Panc1 (cell line): Measurements from ENCODE around the gene ATP9A. TPM values are rescaled to one million over a fixed set of nuclear protein-coding genes. Genes with fewer than 3 reads are reported as not detected.

Experiments
- ATAC-seq: fragments of 200-7000 bp; cut with Tn5 transposase; 2 replicates; pipeline ENCODE4 v1.9.1; 2020; ENCODE audit warnings: mild to moderate bottlenecking, moderate library complexity
- BruUV-seq: library from RNA; stranded (reverse); fragments of 400-500 nt; replicated peaks from 2 replicates; lab custom pipeline; 2021; lab: Mats Ljungman, UMichigan
- CTCF ChIA-PET: fragments of 300-600 bp; sonication (Branson Sonifier 250); formaldehyde crosslinking; loops from one replicate; lab custom pipeline; 2022; ENCODE audit warnings: antibody characterized with exemption; lab: Charles Lee
- POLR2A ChIA-PET: fragments of 300-600 bp; sonication (Branson Sonifier 250); formaldehyde crosslinking; loops from one replicate; lab custom pipeline; 2022; ENCODE audit warnings: antibody characterized with exemption; lab: Charles Lee
- DNase-seq: peaks from one replicate; pipeline ENCODE4 v3.0.0-alpha.2; 2010; ENCODE audit warnings: low read depth, low spot score
- H3K27ac ChIP-seq: 2 replicates; pipeline ENCODE4 v1.5.1; 2011; ENCODE audit warnings: mild to moderate bottlenecking, low read length, inconsistent platforms
- H3K27me3 ChIP-seq: fragments of 200-500 bp; sonication (Bioruptor generic); 2 replicates; pipeline ENCODE4 v1.6.0; 2014; ENCODE audit warnings: low read length, inconsistent platforms; ENCODE audit not compliant: control insufficient read depth, insufficient read depth
- H3K36me3 ChIP-seq: fragments of 200-500 bp; sonication (Bioruptor generic); 2 replicates; pipeline ENCODE4 v1.5.1; 2014; ENCODE audit warnings: inconsistent platforms, mild to moderate bottlenecking, low read length, moderate library complexity; ENCODE audit not compliant: control insufficient read depth, insufficient read depth
- H3K4me1 ChIP-seq: 2 replicates; pipeline ENCODE4 v1.5.1; 2011; ENCODE audit warnings: inconsistent platforms, mild to moderate bottlenecking, low read length, moderate library complexity; ENCODE audit not compliant: control insufficient read depth, insufficient read depth
- H3K4me3 ChIP-seq, 2 experiments: 2 replicates each; pipeline ENCODE4 v1.5.1; 2011 to 2012; ENCODE audit warnings: low read depth in 2 of 2, low read length in 2 of 2, mild to moderate bottlenecking in 2 of 2, inconsistent platforms in 1 of 2, moderate library complexity in 1 of 2
- H3K9me3 ChIP-seq: fragments of 200-500 bp; sonication (Bioruptor generic); 2 replicates; pipeline ENCODE4 v1.5.1; 2014; ENCODE audit warnings: low read depth, mild to moderate bottlenecking, inconsistent platforms, low read length, moderate library complexity; ENCODE audit not compliant: control insufficient read depth, insufficient read depth
- POLR2AphosphoS5 ChIP-seq: IDR thresholded peaks from 2 replicates; pipeline ENCODE4 v1.6.1; 2012; ENCODE audit warnings: mild to moderate bottlenecking, low read depth, low read length, moderate library complexity
- SIN3A ChIP-seq: IDR thresholded peaks from 2 replicates; pipeline ENCODE4 v1.6.1; 2012; ENCODE audit warnings: low read depth, mild to moderate bottlenecking, low read length, moderate library complexity, borderline replicate concordance; ENCODE audit not compliant: insufficient read depth
- TCF7L2 ChIP-seq: IDR thresholded peaks from 2 replicates; pipeline ENCODE4 v1.6.1; 2011; ENCODE audit warnings: mild to moderate bottlenecking, low read depth, low read length, inconsistent platforms
- in situ Hi-C: cut with HindIII; loops from 2 replicates; pipeline ENCODE4 v1.10.0; 2016; ENCODE audit warnings: low sequenced_read_pairs, low pct_unique_long_range_greater_than_20kb
- intact Hi-C: fragments of 100-400 bp; cut with micrococcal nuclease; formaldehyde crosslinking; loops from one replicate; pipeline ENCODE4 v1.10.0; 2022; ENCODE audit not compliant: unreplicated experiment
- total RNA-seq: library from RNA; stranded (reverse); gene quantifications from one replicate; pipeline ENCODE4 v1.2.1, GENCODE V29; 2021; ENCODE audit not compliant: unreplicated experiment
- TF ChIP-seq, protein P1 (sequence below): fragments of 450-650 bp; IDR thresholded peaks from 2 replicates; pipeline ENCODE4 v1.5.1; 2017; ENCODE audit warnings: mild to moderate bottlenecking
- TF ChIP-seq, protein P2 (sequence below), 2 experiments: IDR thresholded peaks; 2 replicates each; pipeline ENCODE4 v1.6.1; 2011 to 2012; ENCODE audit warnings: low read depth in 2 of 2, control low read depth in 1 of 2, low read length in 1 of 2, mild to moderate bottlenecking in 1 of 2, moderate library complexity in 1 of 2; ENCODE audit not compliant: insufficient read depth in 1 of 2

ATP9A gene
- total RNA-seq, 1 experiment from 2014 or later = 8.7 TPM

DNA sequence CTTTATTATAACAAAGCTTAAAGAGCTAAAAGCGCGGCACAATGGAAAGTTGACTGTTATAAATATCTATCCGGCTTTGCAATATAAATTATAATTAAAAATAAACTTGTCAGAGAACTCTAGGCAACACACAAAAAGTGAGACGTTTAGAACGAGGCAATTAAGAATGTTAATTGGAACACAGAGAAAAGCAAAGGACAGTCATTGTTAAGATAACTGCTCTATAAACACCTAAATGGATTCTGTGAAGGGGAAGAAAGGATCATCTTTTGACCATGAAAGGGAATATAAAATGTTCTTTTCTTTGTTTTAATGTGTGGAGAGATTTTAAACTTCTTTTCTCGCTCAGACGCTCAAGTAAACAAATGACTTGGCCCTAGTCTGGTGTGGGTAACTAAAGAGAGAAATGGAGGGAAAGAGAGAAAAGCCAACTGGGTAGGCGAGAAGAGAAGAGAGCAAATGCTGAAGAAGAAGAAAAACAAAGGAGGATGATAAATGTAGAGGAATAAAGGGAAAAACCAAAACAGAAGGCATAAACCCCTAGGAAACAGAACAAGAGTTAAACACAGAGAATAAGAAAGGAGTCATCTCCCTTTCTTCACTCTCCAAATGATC, 43.4 kb upstream of the ATP9A start:
- ChIA-PET CTCF (interaction anchor here (0.7 kb wide), 1 partner anchor 155 kb away, joined by 3 read pairs; no protein-coding TSS in a partner anchor), POLR2A (no interaction called here)
- BruUV-seq = no TSS peak
- in situ Hi-C loops = no loop called here
- Histone ChIP-seq H3K27ac (no peak overlapping the region), H3K36me3 (no peaks in the 10 kb centered on the region), H3K4me3 (no peak overlapping the region), H3K9me3 (no peaks in the 10 kb centered on the region), H3K4me1 (no peaks in the 10 kb centered on the region), H3K27me3 (no peaks in the 10 kb centered on the region)
- ATAC-seq (no peak), DNase-seq (no peak)
- intact Hi-C loops = no loop called here
- TF ChIP-seq SIN3A (no peak), POLR2AphosphoS5 (no peak), TCF7L2 (no peak)
- TF ChIP-seq, protein P1, sequence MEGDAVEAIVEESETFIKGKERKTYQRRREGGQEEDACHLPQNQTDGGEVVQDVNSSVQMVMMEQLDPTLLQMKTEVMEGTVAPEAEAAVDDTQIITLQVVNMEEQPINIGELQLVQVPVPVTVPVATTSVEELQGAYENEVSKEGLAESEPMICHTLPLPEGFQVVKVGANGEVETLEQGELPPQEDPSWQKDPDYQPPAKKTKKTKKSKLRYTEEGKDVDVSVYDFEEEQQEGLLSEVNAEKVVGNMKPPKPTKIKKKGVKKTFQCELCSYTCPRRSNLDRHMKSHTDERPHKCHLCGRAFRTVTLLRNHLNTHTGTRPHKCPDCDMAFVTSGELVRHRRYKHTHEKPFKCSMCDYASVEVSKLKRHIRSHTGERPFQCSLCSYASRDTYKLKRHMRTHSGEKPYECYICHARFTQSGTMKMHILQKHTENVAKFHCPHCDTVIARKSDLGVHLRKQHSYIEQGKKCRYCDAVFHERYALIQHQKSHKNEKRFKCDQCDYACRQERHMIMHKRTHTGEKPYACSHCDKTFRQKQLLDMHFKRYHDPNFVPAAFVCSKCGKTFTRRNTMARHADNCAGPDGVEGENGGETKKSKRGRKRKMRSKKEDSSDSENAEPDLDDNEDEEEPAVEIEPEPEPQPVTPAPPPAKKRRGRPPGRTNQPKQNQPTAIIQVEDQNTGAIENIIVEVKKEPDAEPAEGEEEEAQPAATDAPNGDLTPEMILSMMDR = no peak
- TF ChIP-seq, protein P2, sequence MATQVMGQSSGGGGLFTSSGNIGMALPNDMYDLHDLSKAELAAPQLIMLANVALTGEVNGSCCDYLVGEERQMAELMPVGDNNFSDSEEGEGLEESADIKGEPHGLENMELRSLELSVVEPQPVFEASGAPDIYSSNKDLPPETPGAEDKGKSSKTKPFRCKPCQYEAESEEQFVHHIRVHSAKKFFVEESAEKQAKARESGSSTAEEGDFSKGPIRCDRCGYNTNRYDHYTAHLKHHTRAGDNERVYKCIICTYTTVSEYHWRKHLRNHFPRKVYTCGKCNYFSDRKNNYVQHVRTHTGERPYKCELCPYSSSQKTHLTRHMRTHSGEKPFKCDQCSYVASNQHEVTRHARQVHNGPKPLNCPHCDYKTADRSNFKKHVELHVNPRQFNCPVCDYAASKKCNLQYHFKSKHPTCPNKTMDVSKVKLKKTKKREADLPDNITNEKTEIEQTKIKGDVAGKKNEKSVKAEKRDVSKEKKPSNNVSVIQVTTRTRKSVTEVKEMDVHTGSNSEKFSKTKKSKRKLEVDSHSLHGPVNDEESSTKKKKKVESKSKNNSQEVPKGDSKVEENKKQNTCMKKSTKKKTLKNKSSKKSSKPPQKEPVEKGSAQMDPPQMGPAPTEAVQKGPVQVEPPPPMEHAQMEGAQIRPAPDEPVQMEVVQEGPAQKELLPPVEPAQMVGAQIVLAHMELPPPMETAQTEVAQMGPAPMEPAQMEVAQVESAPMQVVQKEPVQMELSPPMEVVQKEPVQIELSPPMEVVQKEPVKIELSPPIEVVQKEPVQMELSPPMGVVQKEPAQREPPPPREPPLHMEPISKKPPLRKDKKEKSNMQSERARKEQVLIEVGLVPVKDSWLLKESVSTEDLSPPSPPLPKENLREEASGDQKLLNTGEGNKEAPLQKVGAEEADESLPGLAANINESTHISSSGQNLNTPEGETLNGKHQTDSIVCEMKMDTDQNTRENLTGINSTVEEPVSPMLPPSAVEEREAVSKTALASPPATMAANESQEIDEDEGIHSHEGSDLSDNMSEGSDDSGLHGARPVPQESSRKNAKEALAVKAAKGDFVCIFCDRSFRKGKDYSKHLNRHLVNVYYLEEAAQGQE (IDR thresholded peaks at IDR 0.05; ENCODE audit: insufficient read depth in 1 of 2, low read depth in 2 of 2, low read length in 1 of 2) = no peak

DNA sequence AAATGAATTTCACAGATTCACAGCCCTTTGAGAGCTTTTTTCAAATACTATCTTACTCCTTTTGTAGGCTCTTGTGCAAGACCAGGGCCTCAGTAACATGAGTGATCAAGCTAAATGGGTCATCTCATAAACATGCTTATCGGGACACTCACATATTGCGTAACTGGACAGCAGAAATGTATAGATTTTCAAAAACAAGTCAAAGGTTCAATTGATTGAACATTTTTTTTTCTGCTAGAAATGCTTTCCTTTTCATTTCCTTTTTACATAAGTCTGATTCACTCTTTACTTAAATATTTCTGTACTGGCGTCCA, 42.8 kb upstream of the ATP9A start:
- POLR2A ChIA-PET = no interaction called here
- no peak for ATAC-seq
- CTCF ChIA-PET = interaction anchor here (0.7 kb wide), 1 partner anchor 155 kb away, joined by 3 read pairs; no protein-coding TSS in a partner anchor
- in situ Hi-C loops = no loop called here
- Histone ChIP-seq H3K9me3 (no peaks in the 10 kb centered on the region), H3K27me3 (no peaks in the 10 kb centered on the region), H3K4me3 (no peak overlapping the region), H3K36me3 (no peaks in the 10 kb centered on the region), H3K4me1 (no peaks in the 10 kb centered on the region), H3K27ac (no peak overlapping the region)
- no peak for TF ChIP-seq POLR2AphosphoS5
- TF ChIP-seq TCF7L2 = no peak
- TF ChIP-seq, protein P2 (IDR thresholded peaks at IDR 0.05; ENCODE audit: insufficient read depth in 1 of 2, low read depth in 2 of 2, low read length in 1 of 2) = no peak
- TF ChIP-seq, protein P1 = no peak
- TF ChIP-seq SIN3A = no peak
- intact Hi-C loops = no loop called here
- DNase-seq = no peak
- BruUV-seq = no TSS peak
